Measurements from ENCODE around the gene CHRNG.

Gene CHRNG

GRCh38 chr2:232492963-232493700 lies 46.4 kb upstream of the CHRNG start:
- TF ChIP-seq KLF17 (tag by site-specific recombination; IDR thresholded peaks at IDR 0.05) (no peak), ZNF701 (tag by site-specific recombination; IDR thresholded peaks at IDR 0.05) (no peak), ZNF169 (tag by site-specific recombination; IDR thresholded peaks at IDR 0.05) (no peak), SCRT2 (tag by site-specific recombination; IDR thresholded peaks at IDR 0.05) (no peak), ATF2 (tag by site-specific recombination; IDR thresholded peaks at IDR 0.05; ENCODE audit: low read depth) (no peak)
- Histone ChIP-seq H3K27ac (ENCODE audit: extremely low read depth, low read depth, low read length) (no peak overlapping the region), H3K9me3 (ENCODE audit: control insufficient read depth, insufficient read depth, low read depth, low read length) (no peaks in the 10 kb centered on the region), H3K4me1 (ENCODE audit: control insufficient read depth, insufficient read depth, low read length) (no peaks in the 10 kb centered on the region), H3K36me3 (ENCODE audit: control insufficient read depth in 2 of 2, insufficient read depth in 1 of 2, low read length in 2 of 2) (no peaks in the 10 kb centered on the region), H3K4me3 (ENCODE audit: low read depth, low read length) (no peak overlapping the region)
- POLR2A ChIA-PET: no interaction called here
- CTCF ChIA-PET: interaction anchor here (0.6 kb wide), 1 partner anchor 955 kb away, joined by 3 read pairs; no protein-coding TSS in a partner anchor

- Histone ChIP-seq H3K36me3 (ENCODE audit: control insufficient read depth in 2 of 2, insufficient read depth in 1 of 2, low read length in 2 of 2) (no peaks in the 10 kb centered on the region), H3K9me3 (ENCODE audit: control insufficient read depth, insufficient read depth, low read depth, low read length) (no peaks in the 10 kb centered on the region), H3K4me3 (ENCODE audit: low read depth, low read length) (no peak overlapping the region), H3K4me1 (ENCODE audit: control insufficient read depth, insufficient read depth, low read length) (no peaks in the 10 kb centered on the region), H3K27ac (ENCODE audit: extremely low read depth, low read depth, low read length) (no peak overlapping the region)
- POLR2A ChIA-PET: no interaction called here
- CTCF ChIA-PET: interaction anchor here (1.1 kb wide), 1 partner anchor 27 kb away, joined by 3 read pairs; no protein-coding TSS in a partner anchor
- TF ChIP-seq PRDM1 (tag by site-specific recombination; IDR thresholded peaks at IDR 0.05): no peak
- no peak for TF ChIP-seq ZBTB17 (tag by site-specific recombination; IDR thresholded peaks at IDR 0.05)
- TF ChIP-seq ZNF510 (tag by site-specific recombination; IDR thresholded peaks at IDR 0.05; ENCODE audit: insufficient replicate concordance): no peak
- no peak for TF ChIP-seq ZNF501 (tag by site-specific recombination; IDR thresholded peaks at IDR 0.05)
- no peak for TF ChIP-seq ZFHX2 (tag by site-specific recombination; conservative IDR thresholded peaks at IDR 0.05)
- no peak for TF ChIP-seq ZFP37 (tag by site-specific recombination; IDR thresholded peaks at IDR 0.05)
- TF ChIP-seq ZNF398 (tag by site-specific recombination; IDR thresholded peaks at IDR 0.05): no peak
- TF ChIP-seq BCL6B (tag by site-specific recombination; IDR thresholded peaks at IDR 0.05): no peak
- no peak for TF ChIP-seq ZNF645 (tag by site-specific recombination; IDR thresholded peaks at IDR 0.05)
Observed at GRCh38 chr2:232493701-232494474, 45.6 kb upstream of the CHRNG start.
